CD1c-positive myeloid dendritic cell (primary cell): ENCODE results near the gene SHMT1.
A peak's percentile ranks its signal among the peaks of the same experiment; 100 is the strongest.
"Not testable (repeated sequence)": the region's sequence is repeated elsewhere in the genome, so short reads cannot be mapped to it uniquely, and the experiment has no call there.

Experiments used
- DNase-seq: peaks from one replicate; pipeline ENCODE4 v3.0.0-alpha.2; 2016; ENCODE audit errors: extremely low spot score

Gene SHMT1

GRCh38 chr17:18363101-18364049, at the start of gene SHMT1:
Gene SHMT1 (minus strand): TSS chr17:18363550. CDS start chr17:18355981, 7,569 bp downstream.
- DNase-seq: peak; percentile 95

- DNase-seq: not testable (repeated sequence)
These were observed 48.7 kb upstream of the SHMT1 start for GRCh38 chr17:18412001-18412538.

GRCh38 chr17:18411377-18411864, 48.1 kb upstream of the SHMT1 start:
- DNase-seq: not testable (repeated sequence)

GRCh38 chr17:18410736-18411135, 47.4 kb upstream of the SHMT1 start:
- not testable (repeated sequence) for DNase-seq

GRCh38 chr17:18409321-18409720, 46.0 kb upstream of the SHMT1 start:
- DNase-seq: not testable (repeated sequence)

- DNase-seq: peak; percentile 30
These were observed 45.6 kb upstream of the SHMT1 start for GRCh38 chr17:18408906-18409305.

- not testable (repeated sequence) for DNase-seq
These were observed 40.3 kb upstream of the SHMT1 start for GRCh38 chr17:18403604-18404003.

- not testable (repeated sequence) for DNase-seq
These were observed 39.8 kb upstream of the SHMT1 start for GRCh38 chr17:18403166-18403565.

GRCh38 chr17:18401872-18402590, 38.7 kb upstream of the SHMT1 start:
- not testable (repeated sequence) for DNase-seq

- not testable (repeated sequence) for DNase-seq
These were observed 25.4 kb upstream of the SHMT1 start for GRCh38 chr17:18388728-18389127.

GRCh38 chr17:18388266-18388665, 24.9 kb upstream of the SHMT1 start:
- not testable (repeated sequence) for DNase-seq

- not testable (repeated sequence) for DNase-seq
These were observed 24.2 kb upstream of the SHMT1 start for GRCh38 chr17:18387583-18387982.

- not testable (repeated sequence) for DNase-seq
These were observed 20.9 kb upstream of the SHMT1 start for GRCh38 chr17:18384271-18384670.

GRCh38 chr17:18383079-18383481, 19.7 kb upstream of the SHMT1 start:
- not testable (repeated sequence) for DNase-seq

GRCh38 chr17:18382441-18383078, 19.2 kb upstream of the SHMT1 start:
- no peak for DNase-seq

GRCh38 chr17:18381953-18382245, 18.5 kb upstream of the SHMT1 start:
- no peak for DNase-seq

- no peak for DNase-seq
These were observed 18.0 kb upstream of the SHMT1 start for GRCh38 chr17:18381158-18381952.

GRCh38 chr17:18380471-18381157, 17.3 kb upstream of the SHMT1 start:
- DNase-seq: no peak

GRCh38 chr17:18379246-18380146, 16.1 kb upstream of the SHMT1 start:
- no peak for DNase-seq
